ENCODE results near the gene ZNF774.

ZNF774 gene

DNA sequence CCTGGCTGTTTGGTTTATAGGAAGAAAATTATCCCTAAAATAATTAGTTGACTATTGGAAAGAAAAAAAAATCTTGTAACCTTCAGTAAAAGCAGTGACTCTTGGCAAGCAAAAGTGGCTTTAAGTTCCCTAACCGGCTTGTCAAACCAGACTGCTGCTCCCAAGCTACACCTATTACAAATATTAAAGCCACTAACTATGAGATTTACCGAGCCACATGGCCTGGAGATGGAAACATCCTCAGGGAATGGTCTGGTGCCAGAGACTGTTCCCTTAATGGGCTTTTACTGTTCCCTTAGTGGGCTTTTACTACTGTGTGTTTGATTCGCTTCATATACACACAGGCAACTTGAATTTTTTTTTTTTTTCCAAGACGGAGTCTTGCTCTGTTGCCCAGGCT, 35.9 kb upstream of the ZNF774 start:
- no peak overlapping the region for H3K4me3 ChIP-seq (ENCODE audit: low read depth, low read length)
- TF ChIP-seq, protein P1, sequence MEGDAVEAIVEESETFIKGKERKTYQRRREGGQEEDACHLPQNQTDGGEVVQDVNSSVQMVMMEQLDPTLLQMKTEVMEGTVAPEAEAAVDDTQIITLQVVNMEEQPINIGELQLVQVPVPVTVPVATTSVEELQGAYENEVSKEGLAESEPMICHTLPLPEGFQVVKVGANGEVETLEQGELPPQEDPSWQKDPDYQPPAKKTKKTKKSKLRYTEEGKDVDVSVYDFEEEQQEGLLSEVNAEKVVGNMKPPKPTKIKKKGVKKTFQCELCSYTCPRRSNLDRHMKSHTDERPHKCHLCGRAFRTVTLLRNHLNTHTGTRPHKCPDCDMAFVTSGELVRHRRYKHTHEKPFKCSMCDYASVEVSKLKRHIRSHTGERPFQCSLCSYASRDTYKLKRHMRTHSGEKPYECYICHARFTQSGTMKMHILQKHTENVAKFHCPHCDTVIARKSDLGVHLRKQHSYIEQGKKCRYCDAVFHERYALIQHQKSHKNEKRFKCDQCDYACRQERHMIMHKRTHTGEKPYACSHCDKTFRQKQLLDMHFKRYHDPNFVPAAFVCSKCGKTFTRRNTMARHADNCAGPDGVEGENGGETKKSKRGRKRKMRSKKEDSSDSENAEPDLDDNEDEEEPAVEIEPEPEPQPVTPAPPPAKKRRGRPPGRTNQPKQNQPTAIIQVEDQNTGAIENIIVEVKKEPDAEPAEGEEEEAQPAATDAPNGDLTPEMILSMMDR (IDR thresholded peaks at IDR 0.05; ENCODE audit: borderline replicate concordance, insufficient read depth, low read depth, low read length): no peak

DNA sequence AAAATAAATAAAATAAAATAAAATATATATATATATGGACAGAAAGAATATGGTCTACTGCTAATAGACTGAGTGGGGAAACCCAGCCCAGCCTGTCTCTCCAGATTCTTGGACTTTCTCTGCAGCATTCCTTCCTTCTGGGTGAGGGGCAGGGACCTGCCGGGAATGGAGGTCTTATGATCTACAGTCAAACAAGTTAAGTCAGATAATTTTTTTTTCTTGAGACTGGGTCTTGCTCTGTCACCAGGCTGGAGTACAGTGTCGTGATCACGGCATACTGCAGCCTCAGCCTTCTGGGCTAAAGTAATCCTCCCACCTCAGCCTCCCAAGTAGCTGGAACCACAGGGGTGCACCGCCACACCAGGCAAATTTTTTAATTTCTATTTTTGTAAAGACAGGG, 33.5 kb upstream of the ZNF774 start:
- H3K4me3 ChIP-seq (ENCODE audit: low read depth, low read length): no peak overlapping the region
- TF ChIP-seq, protein P1 (IDR thresholded peaks at IDR 0.05; ENCODE audit: borderline replicate concordance, insufficient read depth, low read depth, low read length): no peak

DNA sequence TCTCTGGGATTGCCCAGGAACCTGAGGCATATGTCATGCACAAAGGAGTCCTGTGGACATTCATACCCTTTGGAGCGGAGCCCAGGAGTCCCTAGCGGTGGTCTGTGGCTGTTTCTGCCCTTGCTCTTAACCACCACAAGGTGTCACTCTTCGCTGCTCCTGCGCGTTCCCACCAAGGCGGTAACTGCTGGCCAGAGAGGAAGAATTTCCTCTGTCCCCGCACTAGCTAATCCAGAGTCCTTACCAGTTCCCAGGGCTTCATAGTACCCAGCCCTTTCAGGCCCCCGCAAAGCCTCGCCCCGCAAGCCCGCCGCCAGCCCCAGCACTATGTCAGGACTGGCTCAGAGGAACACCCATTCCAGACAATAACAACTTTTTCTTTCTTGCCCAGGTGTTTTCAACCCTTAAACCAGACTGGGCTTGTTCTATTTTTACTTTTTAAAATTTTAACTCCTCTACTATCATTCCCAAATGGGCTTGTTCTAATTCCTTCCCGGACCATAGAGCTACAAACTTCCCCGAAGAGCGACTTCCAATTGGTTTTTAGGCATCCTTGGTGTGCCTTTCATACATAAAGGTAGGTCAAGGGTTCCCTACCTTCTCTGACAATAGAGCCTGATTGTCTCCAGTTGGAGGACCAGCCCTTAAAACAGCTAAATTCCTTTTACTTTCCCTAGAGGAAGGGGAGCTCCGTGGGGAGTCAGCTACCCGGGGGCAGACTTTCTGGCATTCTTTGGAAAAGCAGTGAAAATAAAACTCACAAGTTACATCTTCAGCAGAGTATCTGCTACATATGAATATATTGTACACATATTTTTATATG, 31.8 kb upstream of the ZNF774 start:
- no peak overlapping the region for H3K4me3 ChIP-seq (ENCODE audit: low read depth, low read length)
- TF ChIP-seq, protein P1 (IDR thresholded peaks at IDR 0.05; ENCODE audit: borderline replicate concordance, insufficient read depth, low read depth, low read length): peak; percentile 98

DNA sequence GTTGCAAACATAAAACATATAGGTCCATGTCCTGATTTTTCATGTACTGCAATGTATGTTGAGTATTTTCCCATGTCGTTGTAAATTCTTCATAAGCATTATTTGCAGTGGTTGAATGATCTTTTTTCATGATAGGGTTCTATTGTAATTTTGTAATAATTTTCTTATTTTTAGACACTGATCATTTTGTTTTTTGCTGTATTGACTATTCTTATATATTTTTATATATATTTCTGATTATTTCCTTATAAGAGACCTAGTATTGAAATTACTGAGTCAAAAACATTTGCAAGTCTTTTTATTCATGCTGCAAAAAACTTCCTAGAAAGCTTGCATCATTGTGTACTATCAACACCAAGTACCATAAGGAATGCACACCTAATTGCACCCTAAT, 31.2 kb upstream of the ZNF774 start:
- TF ChIP-seq, protein P1 (IDR thresholded peaks at IDR 0.05; ENCODE audit: borderline replicate concordance, insufficient read depth, low read depth, low read length): no peak
- no peak overlapping the region for H3K4me3 ChIP-seq (ENCODE audit: low read depth, low read length)

DNA sequence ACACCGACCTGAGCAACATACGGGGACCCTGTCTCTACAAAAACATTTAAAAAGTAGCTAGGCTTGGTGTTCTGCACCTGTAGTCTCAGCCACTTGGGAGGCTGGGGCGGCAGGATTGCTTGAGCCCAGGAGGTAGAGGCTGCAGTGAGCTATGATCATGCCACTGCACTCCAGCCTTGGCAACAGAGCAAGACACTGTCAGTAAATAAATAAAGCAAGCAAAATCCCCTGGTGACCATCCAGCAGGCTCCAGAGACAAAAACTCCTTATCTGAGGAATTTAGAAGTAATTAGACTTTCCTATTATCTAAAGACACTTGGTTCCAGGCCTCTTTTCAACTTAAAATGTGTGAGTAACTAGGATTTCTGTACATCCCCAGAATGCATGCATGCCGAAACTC, 29.5 kb upstream of the ZNF774 start:
- TF ChIP-seq, protein P1 (IDR thresholded peaks at IDR 0.05; ENCODE audit: borderline replicate concordance, insufficient read depth, low read depth, low read length): no peak
- H3K4me3 ChIP-seq (ENCODE audit: low read depth, low read length): no peak overlapping the region

DNA sequence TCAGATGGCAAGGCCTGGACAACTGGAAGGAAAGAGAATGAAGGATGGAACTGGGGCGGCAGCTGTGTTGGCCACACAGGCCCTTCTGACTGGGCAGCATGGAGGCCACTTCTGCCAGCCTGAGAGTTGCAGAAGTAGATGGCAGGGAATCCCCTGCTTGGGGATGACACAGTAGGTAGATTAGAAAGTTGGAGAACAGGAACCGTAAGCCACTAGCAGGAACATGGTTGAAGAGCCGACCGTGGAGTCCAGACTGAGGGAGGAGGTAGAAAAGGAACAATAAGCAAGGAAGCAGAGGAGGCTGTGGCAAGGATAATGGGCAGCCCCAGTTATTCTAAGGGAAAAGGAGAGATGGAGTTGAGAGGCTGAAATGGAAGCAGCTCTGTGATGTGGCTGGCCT, 26.4 kb upstream of the ZNF774 start:
- no peak overlapping the region for H3K4me3 ChIP-seq (ENCODE audit: low read depth, low read length)
- TF ChIP-seq, protein P1 (IDR thresholded peaks at IDR 0.05; ENCODE audit: borderline replicate concordance, insufficient read depth, low read depth, low read length): no peak

DNA sequence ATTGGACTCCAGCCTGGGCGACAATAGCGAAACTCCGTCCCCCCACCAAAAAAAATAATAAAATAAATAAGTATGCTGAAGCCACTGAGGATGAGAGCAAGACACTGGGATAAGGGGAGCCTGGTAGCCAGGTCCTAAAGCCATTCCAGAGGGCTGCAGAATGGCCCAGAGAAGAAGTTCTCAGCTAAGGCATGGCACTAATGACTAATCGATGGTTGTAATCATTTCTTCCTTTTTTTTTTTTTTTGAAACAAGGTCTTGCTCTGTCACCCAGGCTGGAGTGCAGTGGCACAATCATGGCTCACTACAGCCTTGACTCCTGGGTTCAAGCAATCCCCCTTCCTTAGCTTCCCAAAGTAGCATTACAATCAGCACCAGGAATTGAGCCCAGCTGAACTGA, 25.6 kb upstream of the ZNF774 start:
- TF ChIP-seq, protein P1 (IDR thresholded peaks at IDR 0.05; ENCODE audit: borderline replicate concordance, insufficient read depth, low read depth, low read length): no peak
- H3K4me3 ChIP-seq (ENCODE audit: low read depth, low read length): no peak overlapping the region
